C4-2B (cell line): ENCODE measurements around the gene RLIM.

Experiments used
- H3K27ac ChIP-seq: fragments of 450-650 bp; 2 replicates; pipeline ENCODE4 v1.5.1; 2017
- CTCF ChIP-seq: fragments of 450-650 bp; conservative IDR thresholded peaks from 2 replicates; pipeline ENCODE4 v1.5.1; 2017; ENCODE audit warnings: mild to moderate bottlenecking
- ZFX ChIP-seq: fragments of 450-650 bp; IDR thresholded peaks from 2 replicates; pipeline ENCODE4 v1.6.1; 2017

Gene RLIM

DNA sequence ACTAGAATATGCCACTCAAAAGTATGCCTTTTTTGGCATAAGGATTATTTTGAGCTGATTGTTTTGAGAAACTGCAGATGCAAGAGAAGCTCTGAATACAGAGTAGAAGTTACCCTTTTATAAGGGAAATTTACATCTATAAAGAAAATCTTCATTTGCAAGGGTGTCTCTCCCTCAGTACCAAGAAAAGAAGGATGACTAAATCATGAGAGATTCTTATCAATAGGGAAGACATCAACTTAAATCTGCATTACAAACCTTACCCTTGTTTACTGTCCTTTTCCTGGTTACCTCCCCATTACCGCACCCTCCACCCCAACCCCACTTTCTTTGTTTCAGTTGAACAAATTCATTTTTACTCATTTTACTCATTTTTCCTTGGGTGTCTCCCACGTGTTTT lies 62.5 kb downstream of the RLIM start:
- no peak overlapping the region for H3K27ac ChIP-seq
- no peak for TF ChIP-seq CTCF

- TF ChIP-seq CTCF (peak; percentile 91), ZFX (no peak)
- no peak overlapping the region for H3K27ac ChIP-seq
Observed at GRCh38 chrX:74550295-74550802, 64.1 kb downstream of the RLIM start.

- no peak overlapping the region for H3K27ac ChIP-seq
- TF ChIP-seq ZFX (no peak), CTCF (no peak)
Observed at GRCh38 chrX:74546984-74547383, 67.4 kb downstream of the RLIM start.

GRCh38 chrX:74545880-74546523 lies 68.4 kb downstream of the RLIM start:
- H3K27ac ChIP-seq: no peak overlapping the region
- TF ChIP-seq ZFX (no peak), CTCF (no peak)

DNA sequence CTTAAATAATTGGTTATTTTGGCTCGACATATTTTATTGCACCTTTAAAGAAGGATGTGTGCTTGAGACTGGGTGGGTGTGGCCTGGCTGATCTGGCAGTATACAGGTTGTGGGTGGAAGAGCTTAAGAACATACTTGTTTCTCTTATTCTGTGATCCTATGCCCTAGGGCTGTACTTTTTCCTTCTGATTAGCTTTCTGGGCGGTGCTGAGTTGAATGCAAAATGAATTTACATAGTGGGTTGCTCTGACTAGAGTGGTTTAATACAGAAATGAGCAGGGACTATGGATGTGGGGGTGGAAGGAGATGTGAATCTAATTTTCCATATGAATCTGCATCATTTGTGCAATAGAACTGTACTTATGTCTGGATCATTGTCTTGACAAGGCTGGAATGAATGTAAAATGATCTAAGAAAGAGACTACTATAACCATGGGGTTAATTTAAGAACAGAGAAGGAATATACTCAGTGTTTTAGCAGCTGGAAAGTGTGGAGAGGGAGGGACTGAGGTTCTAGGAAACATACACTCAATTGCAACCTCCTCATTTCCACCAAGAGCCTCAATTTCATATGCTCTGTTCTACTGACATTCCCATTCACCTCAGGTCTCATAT lies 73.7 kb downstream of the RLIM start:
- TF ChIP-seq ZFX: no peak
- H3K27ac ChIP-seq: no peak overlapping the region

DNA sequence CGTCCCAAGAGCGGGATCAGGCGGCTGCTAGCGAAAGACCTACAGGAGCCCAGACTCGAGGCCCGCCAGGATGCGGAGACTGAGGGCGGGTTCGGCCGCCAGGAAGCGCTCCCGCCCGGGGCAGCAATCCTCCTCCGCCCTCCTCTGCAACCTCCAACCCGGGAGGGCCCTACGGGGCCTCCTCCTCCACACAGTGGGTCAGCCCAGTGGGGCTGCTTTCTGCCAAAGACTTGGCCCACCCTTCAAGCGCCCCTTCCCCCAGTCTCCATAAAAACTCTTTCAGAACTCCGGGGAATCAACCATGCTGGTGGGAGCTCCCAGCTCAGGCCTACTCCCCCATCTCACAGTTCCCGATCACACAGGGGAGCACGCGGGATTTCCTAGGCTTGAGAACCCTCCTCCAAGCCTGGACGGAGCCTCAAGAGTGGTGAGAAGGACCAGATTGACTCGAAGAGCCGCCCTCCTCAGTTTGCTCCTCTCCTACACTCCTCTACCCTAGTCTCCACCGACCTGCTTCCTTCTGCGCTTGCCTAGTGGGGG lies 77.5 kb downstream of the RLIM start:
- no peak overlapping the region for H3K27ac ChIP-seq
- TF ChIP-seq CTCF (no peak), ZFX (no peak)

- TF ChIP-seq ZFX: no peak
- no peak for TF ChIP-seq CTCF
- no peak overlapping the region for H3K27ac ChIP-seq
Observed at GRCh38 chrX:74536152-74536831, 78.1 kb downstream of the RLIM start.
